ENCODE results near the gene MTUS2. TPM values are rescaled to one million over a fixed set of nuclear protein-coding genes. Genes with fewer than 3 reads are reported as not detected.

MTUS2 gene
- total RNA-seq, 1 experiment from 2014 or later = 0.11 TPM

GRCh38 chr13:29270271-29270985 lies 450.3 kb downstream of the MTUS2 start:
- BruUV-seq (replicated peaks) = no TSS peak
- no peaks in the 10 kb centered on the region for H3K4me1 ChIP-seq (ENCODE audit: insufficient read depth, low read length, poor library complexity, severe bottlenecking)
- H3K27ac ChIP-seq (ENCODE audit: low read depth, low read length, poor library complexity, severe bottlenecking) = no peak overlapping the region
- no peak overlapping the region for H3K4me3 ChIP-seq (ENCODE audit: low read depth, low read length, poor library complexity, severe bottlenecking)
- no peaks in the 10 kb centered on the region for H3K36me3 ChIP-seq (ENCODE audit: insufficient read depth, low read length, poor library complexity, severe bottlenecking)
- DNase-seq (ENCODE audit: low spot score) = no peak
- ChIA-PET POLR2A (ENCODE audit: low non-redundant PET) (no interaction called here), CTCF (no interaction called here)
- no peak for TF ChIP-seq EZH2 (IDR thresholded peaks at IDR 0.05; ENCODE audit: borderline replicate concordance, low read depth, low read length, poor library complexity, severe bottlenecking)
- no peak for TF ChIP-seq CTCF (conservative IDR thresholded peaks at IDR 0.05; ENCODE audit: low read depth, low read length)
- no peaks in the 10 kb centered on the region for H3K9me3 ChIP-seq (ENCODE audit: low read depth, low read length, poor library complexity, severe bottlenecking)
- intact Hi-C loops (cut with micrococcal nuclease; ENCODE audit: unreplicated experiment) = no loop called here
- peaks cover 32% of the 10 kb centered on the region for H3K27me3 ChIP-seq (replicated peaks; ENCODE audit: insufficient read depth, low read depth, low read length, poor library complexity)

- BruUV-seq (replicated peaks) = no TSS peak
- TF ChIP-seq EZH2 (IDR thresholded peaks at IDR 0.05; ENCODE audit: borderline replicate concordance, low read depth, low read length, poor library complexity, severe bottlenecking) (no peak), CTCF (conservative IDR thresholded peaks at IDR 0.05; ENCODE audit: low read depth, low read length) (no peak)
- no peak overlapping the region for H3K27ac ChIP-seq (ENCODE audit: low read depth, low read length, poor library complexity, severe bottlenecking)
- intact Hi-C loops (cut with micrococcal nuclease; ENCODE audit: unreplicated experiment) = no loop called here
- CTCF ChIA-PET = no interaction called here
- POLR2A ChIA-PET (ENCODE audit: low non-redundant PET) = no interaction called here
- no peaks in the 10 kb centered on the region for H3K36me3 ChIP-seq (ENCODE audit: insufficient read depth, low read length, poor library complexity, severe bottlenecking)
- no peaks in the 10 kb centered on the region for H3K9me3 ChIP-seq (ENCODE audit: low read depth, low read length, poor library complexity, severe bottlenecking)
- H3K4me1 ChIP-seq (ENCODE audit: insufficient read depth, low read length, poor library complexity, severe bottlenecking) = no peaks in the 10 kb centered on the region
- peaks cover 32% of the 10 kb centered on the region for H3K27me3 ChIP-seq (replicated peaks; ENCODE audit: insufficient read depth, low read depth, low read length, poor library complexity)
- no peak for DNase-seq (ENCODE audit: low spot score)
- no peak overlapping the region for H3K4me3 ChIP-seq (ENCODE audit: low read depth, low read length, poor library complexity, severe bottlenecking)
Measured at GRCh38 chr13:29271606-29272005, 451.5 kb downstream of the MTUS2 start.

GRCh38 chr13:29279356-29280254 lies 459.5 kb downstream of the MTUS2 start:
- POLR2A ChIA-PET (ENCODE audit: low non-redundant PET) = no interaction called here
- Histone ChIP-seq H3K9me3 (ENCODE audit: low read depth, low read length, poor library complexity, severe bottlenecking) (no peaks in the 10 kb centered on the region), H3K4me3 (ENCODE audit: low read depth, low read length, poor library complexity, severe bottlenecking) (no peak overlapping the region), H3K27me3 (replicated peaks; ENCODE audit: insufficient read depth, low read depth, low read length, poor library complexity) (peaks cover 16% of the 10 kb centered on the region), H3K36me3 (ENCODE audit: insufficient read depth, low read length, poor library complexity, severe bottlenecking) (no peaks in the 10 kb centered on the region), H3K4me1 (ENCODE audit: insufficient read depth, low read length, poor library complexity, severe bottlenecking) (no peaks in the 10 kb centered on the region), H3K27ac (ENCODE audit: low read depth, low read length, poor library complexity, severe bottlenecking) (no peak overlapping the region)
- peak; percentile 11 for DNase-seq (ENCODE audit: low spot score)
- TF ChIP-seq EZH2 (IDR thresholded peaks at IDR 0.05; ENCODE audit: borderline replicate concordance, low read depth, low read length, poor library complexity, severe bottlenecking) (no peak), CTCF (conservative IDR thresholded peaks at IDR 0.05; ENCODE audit: low read depth, low read length) (no peak)
- intact Hi-C loops (cut with micrococcal nuclease; ENCODE audit: unreplicated experiment) = no loop called here
- no TSS peak for BruUV-seq (replicated peaks)
- CTCF ChIA-PET = no interaction called here
